Aorta (tissue), 5 donors: ENCODE measurements around the gene STARD7. TPM values are rescaled to one million over a fixed set of nuclear protein-coding genes. Genes with fewer than 3 reads are reported as not detected.

Source experiments
- ATAC-seq: fragments of 200-7000 bp; cut with Tn5 transposase; one replicate; pipeline ENCODE4 v1.9.1; 2022; ENCODE audit warnings: moderate library complexity; ENCODE audit not compliant: low FRiP score
- DNase-seq, 2 donors: peaks; one replicate each; pipeline ENCODE4 v3.0.0-alpha.2; 2020
- H3K27ac ChIP-seq, 2 donors: one replicate each; pipeline ENCODE4 v1.5.1; 2013; ENCODE audit warnings: low read length in 2 of 2, mild to moderate bottlenecking in 2 of 2, moderate library complexity in 2 of 2, control low read depth in 1 of 2, inconsistent platforms in 1 of 2, low read depth in 1 of 2
- H3K27me3 ChIP-seq, 2 donors: one replicate each; pipeline ENCODE4 v1.6.1; 2013; ENCODE audit warnings: control low read depth in 1 of 2, low read length in 1 of 2, mild to moderate bottlenecking in 1 of 2, moderate library complexity in 1 of 2; ENCODE audit not compliant: insufficient read depth in 2 of 2, control insufficient read depth in 1 of 2
- H3K36me3 ChIP-seq, 2 donors: one replicate each; pipeline ENCODE4 v1.6.1; 2013; ENCODE audit warnings: control low read depth in 1 of 2, low read length in 1 of 2, mild to moderate bottlenecking in 1 of 2; ENCODE audit not compliant: insufficient read depth in 2 of 2, control insufficient read depth in 1 of 2
- H3K4me1 ChIP-seq, 2 donors: one replicate each; pipeline ENCODE4 v1.6.1; 2013; ENCODE audit warnings: low read length in 2 of 2, control low read depth in 1 of 2, mild to moderate bottlenecking in 1 of 2, moderate library complexity in 1 of 2; ENCODE audit not compliant: insufficient read depth in 2 of 2, control insufficient read depth in 1 of 2
- H3K4me3 ChIP-seq, 2 donors: one replicate each; pipeline ENCODE4 v1.5.1; 2013; ENCODE audit warnings: low read length in 2 of 2, control low read depth in 1 of 2, mild to moderate bottlenecking in 1 of 2
- H3K9me3 ChIP-seq: one replicate; pipeline ENCODE4 v1.6.1; 2013; ENCODE audit warnings: mild to moderate bottlenecking, low read length; ENCODE audit not compliant: control insufficient read depth
- WGBS, 2 donors: extraction: QIAGEN DNeasy Blood & Tissue Kit; methylation state at CpG; one replicate each; pipeline ENCODE4 v1.1.7; 2013; 5-methylcytosine and 5-hydroxymethylcytosine counted together
- intact Hi-C, 2 donors: fragments of 100-400 bp; cut with DNase I; formaldehyde crosslinking; loops; one replicate each; pipeline versions ENCODE4 v1.14.2 to v1.15.0; 2022
- polyA plus RNA-seq, 2 donors: library from polyadenylated mRNA; stranded (reverse); fragments of 200-250 nt; gene quantifications; one replicate each; pipeline ENCODE4 v1.2.3, GENCODE V29; 2013
- total RNA-seq, 2 donors: library from RNA; stranded (reverse); fragmentation: NEBNext Ultra II Directional; extraction: Animal tissue kit (Norgen Biotek cat#: 25700); gene quantifications; one replicate each; pipeline ENCODE4 v1.2.1, GENCODE V29; 2021
- donor health status: healthy with polysubstance abuse.
- donor health status: Bipolar disorder and iron deficiency.
- donor health status: DM: no; HTN: no; CAD: no.
- donor health status: DM: no; HTN: no; CAD: no.
- donor health status: DM: yes; HTN: yes; CAD: no.

Gene STARD7
- total and polyA plus RNA-seq, 4 donors, result 23.8 to 72.7 (median 52.8) TPM

- intact Hi-C loops, result loop anchor here in 1 of 2 donors (5.0 kb wide), 2 partner anchors 45 to 60 kb away; partner anchors contain the start of genes CIAO1 and TMEM127
- H3K4me1 ChIP-seq, result no peaks in the 10 kb centered on the region
- 0% methylated on average over 12 of the region's 12 CpGs for WGBS, 2 donors
Observed at GRCh38 chr2:96207774-96208142, 869 bp downstream of the STARD7 start.

GRCh38 chr2:96207073-96207773 lies 1.4 kb downstream of the STARD7 start:
- DNase-seq (no peak), ATAC-seq (no peak)
- intact Hi-C loops, result loop anchor here in 1 of 2 donors (5.0 kb wide), 2 partner anchors 45 to 60 kb away; partner anchors contain the start of genes CIAO1 and TMEM127
- Histone ChIP-seq H3K4me1 (no peaks in the 10 kb centered on the region), H3K36me3 (no peaks in the 10 kb centered on the region), H3K9me3 (no peaks in the 10 kb centered on the region), H3K27me3 (no peaks in the 10 kb centered on the region), H3K27ac (peak overlapping the region in 1 of 2 donors; percentile 6), H3K4me3 (peak overlapping the region; percentile 71 to 77)
- 10 to 13% methylated on average over 11 of the region's 11 CpGs for WGBS, 2 donors

More at GRCh38 chr2:96207774-96208142, 869 bp downstream of the STARD7 start:
- ATAC-seq (no peak), DNase-seq (no peak)
- H3K4me3 ChIP-seq, result peak overlapping the region; percentile 71 to 77
- no peaks in the 10 kb centered on the region for H3K36me3 ChIP-seq
- H3K27ac ChIP-seq, result peak overlapping the region; percentile 4 to 6
- no peaks in the 10 kb centered on the region for H3K27me3 ChIP-seq
- H3K9me3 ChIP-seq, result no peaks in the 10 kb centered on the region

- H3K27me3 ChIP-seq, result no peaks in the 10 kb centered on the region
- peak overlapping the region in 1 of 2 donors; percentile 28 for H3K27ac ChIP-seq
- ATAC-seq (no peak), DNase-seq (no peak)
- H3K36me3 ChIP-seq, result no peaks in the 10 kb centered on the region
- intact Hi-C loops, result loop anchor here in 1 of 2 donors (5.0 kb wide), 2 partner anchors 46 to 61 kb away; partner anchors contain the start of genes CIAO1 and TMEM127
- H3K4me3 ChIP-seq, result no peak overlapping the region
- H3K4me1 ChIP-seq, result peaks cover 0 to 2% of the 10 kb centered on the region in 2 donors
- H3K9me3 ChIP-seq, result no peaks in the 10 kb centered on the region
Observed at GRCh38 chr2:96205888-96206287, 2.7 kb downstream of the STARD7 start.

GRCh38 chr2:96204836-96205624 lies 3.6 kb downstream of the STARD7 start:
- Histone ChIP-seq H3K4me1 (peaks cover 0 to 2% of the 10 kb centered on the region in 2 donors), H3K9me3 (no peaks in the 10 kb centered on the region), H3K27ac (peak overlapping the region; percentile 32 to 39), H3K36me3 (no peaks in the 10 kb centered on the region), H3K4me3 (no peak overlapping the region), H3K27me3 (no peaks in the 10 kb centered on the region)
- ATAC-seq (no peak), DNase-seq (no peak)
- 6% methylated on average over 6 of the region's 6 CpGs for WGBS, 2 donors
- intact Hi-C loops, result loop anchor here in 1 of 2 donors (5.0 kb wide), 2 partner anchors 47 to 62 kb away; partner anchors contain the start of genes CIAO1 and TMEM127

GRCh38 chr2:96203130-96204028 lies 5.2 kb downstream of the STARD7 start:
- H3K9me3 ChIP-seq, result no peaks in the 10 kb centered on the region
- ATAC-seq, result no peak
- intact Hi-C loops, result no loop called here
- no peaks in the 10 kb centered on the region for H3K36me3 ChIP-seq
- no peak for DNase-seq
- no peak overlapping the region for H3K27ac ChIP-seq
- WGBS, 2 donors, result 89 to 91% methylated on average over 9 of the region's 9 CpGs
- H3K4me1 ChIP-seq, result peaks cover 0 to 2% of the 10 kb centered on the region in 2 donors
- no peak overlapping the region for H3K4me3 ChIP-seq
- H3K27me3 ChIP-seq, result no peaks in the 10 kb centered on the region

- no peak for DNase-seq
- 87 to 90% methylated on average over 4 of the region's 4 CpGs for WGBS, 2 donors
- no peak overlapping the region for H3K27ac ChIP-seq
Observed at GRCh38 chr2:96202152-96202854, 6.3 kb downstream of the STARD7 start.

GRCh38 chr2:96201338-96201737 lies 7.3 kb downstream of the STARD7 start:
- Histone ChIP-seq H3K27ac (no peak overlapping the region), H3K36me3 (no peaks in the 10 kb centered on the region), H3K4me1 (peaks cover 0 to 2% of the 10 kb centered on the region in 2 donors), H3K9me3 (no peaks in the 10 kb centered on the region), H3K27me3 (no peaks in the 10 kb centered on the region), H3K4me3 (no peak overlapping the region)
- WGBS, 2 donors, result 81 to 82% methylated on average over 5 of the region's 5 CpGs
- ATAC-seq, result no peak
- intact Hi-C loops, result no loop called here
- no peak for DNase-seq

More at GRCh38 chr2:96202152-96202854, 6.3 kb downstream of the STARD7 start:
- Histone ChIP-seq H3K4me1 (peaks cover 0 to 2% of the 10 kb centered on the region in 2 donors), H3K9me3 (no peaks in the 10 kb centered on the region), H3K27me3 (no peaks in the 10 kb centered on the region), H3K36me3 (no peaks in the 10 kb centered on the region), H3K4me3 (no peak overlapping the region)
- intact Hi-C loops, result no loop called here
- no peak for ATAC-seq
